ENCODE data around the gene FAM174A.

Gene FAM174A

DNA sequence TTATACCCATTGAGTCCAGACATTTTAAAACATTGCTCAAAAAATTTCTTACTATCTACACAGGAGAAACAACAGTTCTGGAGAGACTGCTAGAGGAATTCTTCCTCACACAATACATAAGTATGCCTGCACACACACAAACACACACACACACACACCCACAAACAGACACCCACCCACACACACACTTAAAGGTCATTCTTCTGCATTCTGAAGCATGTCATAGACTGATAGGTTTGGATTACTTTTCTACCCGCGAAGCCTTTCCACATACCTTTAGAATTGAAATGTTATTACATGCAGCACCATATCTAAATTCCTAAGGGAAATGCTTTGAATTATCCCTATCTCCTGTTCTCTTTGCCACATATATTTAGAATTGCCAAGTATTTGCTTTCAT lies 80.2 kb downstream of the FAM174A start:
- no CpG with 5 or more reads among the region's 2 CpGs for WGBS (ENCODE audit: extremely low coverage, insufficient coverage, low lambda C conversion rate)
- Histone ChIP-seq H3K4ac (ENCODE audit: low read depth, low read length) (no peak overlapping the region), H3K27ac (ENCODE audit: low read depth, low read length) (no peak overlapping the region), H4K8ac (ENCODE audit: low read depth, low read length) (no peak overlapping the region), H4K5ac (ENCODE audit: low read length) (no peak overlapping the region), H3K36me3 (ENCODE audit: control insufficient read depth, insufficient read depth, low read length) (no peaks in the 10 kb centered on the region), H2BK15ac (replicated peaks; ENCODE audit: low read depth) (no peak overlapping the region), H3K4me3 (ENCODE audit: low read length) (no peak overlapping the region), H3K79me2 (ENCODE audit: control insufficient read depth, insufficient read depth, low read length) (no peaks in the 10 kb centered on the region), H3K18ac (ENCODE audit: low read length) (no peak overlapping the region), H3K56ac (ENCODE audit: low read length) (no peak overlapping the region), H2BK120ac (ENCODE audit: low read depth, low read length) (no peak overlapping the region), H2BK5ac (ENCODE audit: low read length) (no peak overlapping the region), H2AK5ac (ENCODE audit: low read length) (no peak overlapping the region), H3K9ac (ENCODE audit: low read length) (no peak overlapping the region), H3K27me3 (ENCODE audit: insufficient read depth, low read length, poor library complexity) (no peaks in the 10 kb centered on the region), H3K4me2 (ENCODE audit: low read length) (no peak overlapping the region), H3K4me1 (ENCODE audit: control insufficient read depth, low read depth, low read length) (no peaks in the 10 kb centered on the region), H3K23ac (ENCODE audit: low read length) (no peak overlapping the region), H3K79me1 (ENCODE audit: low read length) (no peaks in the 10 kb centered on the region)
- no peak for DNase-seq

DNA sequence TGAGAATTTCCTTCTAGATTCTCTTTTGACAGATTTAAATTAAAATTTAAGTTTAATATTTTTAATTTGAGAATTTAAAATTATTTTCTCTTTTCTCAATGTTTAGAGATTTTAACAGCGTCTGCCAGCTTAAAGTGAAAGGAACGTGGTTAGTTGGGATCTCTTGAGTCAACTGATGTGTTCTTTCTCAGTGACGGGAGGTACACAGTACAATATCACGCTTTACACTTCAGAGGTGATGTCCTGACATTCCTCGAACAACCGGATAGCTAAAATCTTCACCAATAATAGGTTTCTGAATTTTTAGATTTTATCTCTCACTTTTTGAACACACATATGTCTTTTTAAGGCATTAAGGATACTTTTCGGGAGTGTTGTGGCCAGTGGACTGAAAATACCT lies 81.1 kb downstream of the FAM174A start:
- Histone ChIP-seq H3K18ac (ENCODE audit: low read length) (no peak overlapping the region), H3K9ac (ENCODE audit: low read length) (no peak overlapping the region), H2BK5ac (ENCODE audit: low read length) (no peak overlapping the region), H3K56ac (ENCODE audit: low read length) (no peak overlapping the region), H4K5ac (ENCODE audit: low read length) (no peak overlapping the region), H3K79me1 (ENCODE audit: low read length) (no peaks in the 10 kb centered on the region), H3K4me2 (ENCODE audit: low read length) (no peak overlapping the region), H4K8ac (ENCODE audit: low read depth, low read length) (no peak overlapping the region), H3K27ac (ENCODE audit: low read depth, low read length) (no peak overlapping the region), H3K79me2 (ENCODE audit: control insufficient read depth, insufficient read depth, low read length) (no peaks in the 10 kb centered on the region), H3K27me3 (ENCODE audit: insufficient read depth, low read length, poor library complexity) (no peaks in the 10 kb centered on the region), H3K36me3 (ENCODE audit: control insufficient read depth, insufficient read depth, low read length) (no peaks in the 10 kb centered on the region), H2AK5ac (ENCODE audit: low read length) (no peak overlapping the region), H3K4me1 (ENCODE audit: control insufficient read depth, low read depth, low read length) (no peaks in the 10 kb centered on the region), H2BK120ac (ENCODE audit: low read depth, low read length) (no peak overlapping the region), H3K23ac (ENCODE audit: low read length) (no peak overlapping the region), H2BK15ac (replicated peaks; ENCODE audit: low read depth) (no peak overlapping the region), H3K4ac (ENCODE audit: low read depth, low read length) (no peak overlapping the region), H3K4me3 (ENCODE audit: low read length) (no peak overlapping the region)
- WGBS (ENCODE audit: extremely low coverage, insufficient coverage, low lambda C conversion rate): no CpG with 5 or more reads among the region's 7 CpGs
- no peak for DNase-seq

DNA sequence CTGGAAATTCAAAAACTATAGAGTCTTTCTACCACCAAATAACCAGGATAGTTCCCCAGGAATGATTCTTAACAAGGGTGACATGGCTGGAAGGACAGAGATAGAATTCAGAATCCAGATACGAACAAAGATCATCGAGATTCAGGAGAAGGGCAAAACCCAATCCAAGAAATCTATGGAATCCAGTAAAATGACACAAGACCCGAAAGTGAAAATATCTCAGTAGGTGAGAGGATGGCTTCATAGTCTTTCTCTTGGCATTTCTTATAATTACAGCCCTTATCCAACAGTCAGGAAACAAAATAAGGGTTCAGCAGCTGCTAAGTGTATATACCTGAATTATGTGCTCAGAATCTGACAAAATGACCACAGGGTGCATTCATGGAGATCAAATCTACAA lies 81.8 kb downstream of the FAM174A start:
- Histone ChIP-seq H3K18ac (ENCODE audit: low read length) (no peak overlapping the region), H3K9ac (ENCODE audit: low read length) (no peak overlapping the region), H3K79me1 (ENCODE audit: low read length) (no peaks in the 10 kb centered on the region), H3K36me3 (ENCODE audit: control insufficient read depth, insufficient read depth, low read length) (no peaks in the 10 kb centered on the region), H3K79me2 (ENCODE audit: control insufficient read depth, insufficient read depth, low read length) (no peaks in the 10 kb centered on the region), H3K27me3 (ENCODE audit: insufficient read depth, low read length, poor library complexity) (no peaks in the 10 kb centered on the region), H3K4me3 (ENCODE audit: low read length) (no peak overlapping the region), H3K27ac (ENCODE audit: low read depth, low read length) (no peak overlapping the region), H3K4me2 (ENCODE audit: low read length) (no peak overlapping the region), H3K4me1 (ENCODE audit: control insufficient read depth, low read depth, low read length) (no peaks in the 10 kb centered on the region), H2AK5ac (ENCODE audit: low read length) (no peak overlapping the region), H3K4ac (ENCODE audit: low read depth, low read length) (no peak overlapping the region), H4K8ac (ENCODE audit: low read depth, low read length) (no peak overlapping the region), H2BK120ac (ENCODE audit: low read depth, low read length) (no peak overlapping the region), H3K23ac (ENCODE audit: low read length) (no peak overlapping the region), H2BK15ac (replicated peaks; ENCODE audit: low read depth) (no peak overlapping the region), H4K5ac (ENCODE audit: low read length) (no peak overlapping the region), H3K56ac (ENCODE audit: low read length) (no peak overlapping the region), H2BK5ac (ENCODE audit: low read length) (no peak overlapping the region)
- DNase-seq: no peak
- WGBS (ENCODE audit: extremely low coverage, insufficient coverage, low lambda C conversion rate): no CpG with 5 or more reads among the region's 3 CpGs

- Histone ChIP-seq H3K36me3 (ENCODE audit: control insufficient read depth, insufficient read depth, low read length) (no peaks in the 10 kb centered on the region), H2BK120ac (ENCODE audit: low read depth, low read length) (no peak overlapping the region), H3K79me2 (ENCODE audit: control insufficient read depth, insufficient read depth, low read length) (no peaks in the 10 kb centered on the region), H4K8ac (ENCODE audit: low read depth, low read length) (no peak overlapping the region), H2BK15ac (replicated peaks; ENCODE audit: low read depth) (no peak overlapping the region), H2AK5ac (ENCODE audit: low read length) (no peak overlapping the region), H3K4me2 (ENCODE audit: low read length) (no peak overlapping the region), H3K4me3 (ENCODE audit: low read length) (no peak overlapping the region), H3K4me1 (ENCODE audit: control insufficient read depth, low read depth, low read length) (no peaks in the 10 kb centered on the region), H3K56ac (ENCODE audit: low read length) (no peak overlapping the region), H3K27me3 (ENCODE audit: insufficient read depth, low read length, poor library complexity) (no peaks in the 10 kb centered on the region), H3K4ac (ENCODE audit: low read depth, low read length) (no peak overlapping the region), H3K79me1 (ENCODE audit: low read length) (no peaks in the 10 kb centered on the region), H3K23ac (ENCODE audit: low read length) (no peak overlapping the region), H3K18ac (ENCODE audit: low read length) (no peak overlapping the region), H4K5ac (ENCODE audit: low read length) (no peak overlapping the region), H3K27ac (ENCODE audit: low read depth, low read length) (no peak overlapping the region), H2BK5ac (ENCODE audit: low read length) (no peak overlapping the region), H3K9ac (ENCODE audit: low read length) (no peak overlapping the region)
- peak; percentile 14 for DNase-seq
- no CpG with 5 or more reads among the region's 2 CpGs for WGBS (ENCODE audit: extremely low coverage, insufficient coverage, low lambda C conversion rate)
Observed at GRCh38 chr5:100623719-100624118, 88.5 kb downstream of the FAM174A start.

DNA sequence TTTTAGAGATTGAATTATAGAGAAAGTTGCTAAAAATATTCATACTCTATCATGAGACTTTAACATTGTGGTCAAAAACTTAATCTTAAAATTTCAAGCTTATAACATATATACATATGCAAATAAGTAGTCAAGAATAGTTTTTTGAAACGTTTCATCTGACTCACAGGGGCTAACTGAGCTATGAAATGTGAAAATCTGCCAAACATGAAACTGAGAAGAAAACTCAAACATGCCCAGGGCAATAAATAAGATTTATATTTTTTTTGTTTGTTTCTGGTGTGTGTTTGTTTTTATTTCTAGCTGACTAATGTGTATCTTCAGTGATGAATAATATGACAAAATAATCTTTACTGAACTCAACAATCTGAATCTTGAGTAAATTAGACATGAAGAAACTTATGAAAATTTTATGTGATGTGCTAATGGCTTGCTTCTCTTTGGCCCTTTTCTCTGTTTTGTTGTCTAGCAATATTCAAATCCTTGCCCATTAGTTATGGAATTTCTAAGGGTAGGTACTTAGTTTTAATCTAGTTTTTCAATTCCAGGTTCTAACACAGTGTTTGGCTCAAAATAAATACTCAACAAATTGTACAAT lies 99.9 kb downstream of the FAM174A start:
- Histone ChIP-seq H3K4ac (ENCODE audit: low read depth, low read length) (no peak overlapping the region), H3K9ac (ENCODE audit: low read length) (no peak overlapping the region), H3K4me2 (ENCODE audit: low read length) (no peak overlapping the region), H2BK15ac (replicated peaks; ENCODE audit: low read depth) (no peak overlapping the region), H3K18ac (ENCODE audit: low read length) (no peak overlapping the region), H3K79me1 (ENCODE audit: low read length) (no peaks in the 10 kb centered on the region), H4K8ac (ENCODE audit: low read depth, low read length) (no peak overlapping the region), H3K27me3 (ENCODE audit: insufficient read depth, low read length, poor library complexity) (no peaks in the 10 kb centered on the region), H3K4me3 (ENCODE audit: low read length) (no peak overlapping the region), H3K56ac (ENCODE audit: low read length) (no peak overlapping the region), H2BK5ac (ENCODE audit: low read length) (no peak overlapping the region), H2AK5ac (ENCODE audit: low read length) (no peak overlapping the region), H3K27ac (ENCODE audit: low read depth, low read length) (no peak overlapping the region), H4K5ac (ENCODE audit: low read length) (no peak overlapping the region), H3K79me2 (ENCODE audit: control insufficient read depth, insufficient read depth, low read length) (no peaks in the 10 kb centered on the region), H3K4me1 (ENCODE audit: control insufficient read depth, low read depth, low read length) (no peaks in the 10 kb centered on the region), H2BK120ac (ENCODE audit: low read depth, low read length) (no peak overlapping the region), H3K36me3 (ENCODE audit: control insufficient read depth, insufficient read depth, low read length) (no peaks in the 10 kb centered on the region), H3K23ac (ENCODE audit: low read length) (no peak overlapping the region)
- WGBS (ENCODE audit: extremely low coverage, insufficient coverage, low lambda C conversion rate): no CpG with 5 or more reads among the region's 1 CpG
- DNase-seq: no peak
